DMS153 treated with DMSO at 0.1 percent for 48 hours (cell line): ENCODE measurements around the gene FLRT3.

Experiments
- DNase-seq: peaks from one replicate; lab custom pipeline; 2025; ENCODE audit not compliant: unreplicated experiment; lab: John Stamatoyannopoulos, UW

Gene FLRT3

DNA sequence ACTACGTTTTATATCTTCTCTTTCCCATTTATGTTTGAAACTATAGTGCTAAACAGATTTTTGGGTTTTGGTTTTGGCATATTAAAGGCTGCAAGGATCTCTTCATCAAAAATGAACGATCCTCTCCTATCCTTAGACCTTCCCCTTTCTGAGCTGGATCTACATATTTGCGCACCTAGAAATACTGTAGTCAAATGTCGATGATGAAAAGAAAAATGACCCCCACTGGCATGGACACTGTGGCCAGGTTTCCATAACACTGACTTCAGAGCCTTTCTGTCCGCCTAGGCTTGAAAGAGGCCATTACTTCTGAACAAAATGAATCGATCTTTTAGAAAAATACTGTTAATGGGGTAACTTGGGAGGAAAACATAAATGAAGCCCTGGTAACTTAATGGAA lies 5.8 kb downstream of the FLRT3 start:
- DNase-seq, result no peak

GRCh38 chr20:14319704-14320103 lies 17.7 kb downstream of the FLRT3 start:
- DNase-seq, result no peak

GRCh38 chr20:14313341-14314020 lies 23.9 kb downstream of the FLRT3 start:
- DNase-seq, result no peak

- DNase-seq, result no peak
These were observed 25.4 kb downstream of the FLRT3 start for GRCh38 chr20:14312001-14312400.

DNA sequence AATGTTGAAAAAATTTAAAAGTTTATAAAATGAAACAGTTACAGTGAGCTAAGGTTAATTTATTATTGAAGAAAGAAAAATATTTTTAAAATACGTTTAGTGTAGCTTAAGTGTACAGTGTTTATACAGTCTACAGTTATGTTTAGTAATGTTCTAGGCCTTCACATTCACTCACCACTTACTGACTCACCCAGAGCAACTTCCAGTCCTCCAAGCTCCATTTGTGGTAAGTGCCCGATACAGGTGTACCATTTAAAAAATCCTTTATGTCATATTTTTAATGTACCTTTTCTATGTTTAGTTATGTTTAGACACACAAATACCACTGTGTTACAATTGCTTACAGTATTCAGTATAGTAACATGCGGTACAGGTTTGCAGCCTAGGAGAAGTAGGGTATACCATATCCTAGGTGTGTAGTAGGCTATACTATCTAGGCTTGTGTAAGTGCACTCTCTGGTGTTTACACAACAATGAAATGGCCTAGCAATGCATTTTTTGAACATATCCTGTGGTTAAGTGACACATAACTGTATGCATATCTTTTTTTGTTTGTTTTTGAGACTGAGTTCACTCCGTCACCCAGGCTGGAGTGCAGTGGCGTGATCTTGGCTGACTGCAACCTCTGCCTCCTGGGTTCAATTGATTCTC lies 26.3 kb downstream of the FLRT3 start:
- no peak for DNase-seq

- DNase-seq, result no peak
These were observed 29.5 kb downstream of the FLRT3 start for GRCh38 chr20:14307956-14308355.

- no peak for DNase-seq
These were observed 32.9 kb downstream of the FLRT3 start for GRCh38 chr20:14304472-14304871.

DNA sequence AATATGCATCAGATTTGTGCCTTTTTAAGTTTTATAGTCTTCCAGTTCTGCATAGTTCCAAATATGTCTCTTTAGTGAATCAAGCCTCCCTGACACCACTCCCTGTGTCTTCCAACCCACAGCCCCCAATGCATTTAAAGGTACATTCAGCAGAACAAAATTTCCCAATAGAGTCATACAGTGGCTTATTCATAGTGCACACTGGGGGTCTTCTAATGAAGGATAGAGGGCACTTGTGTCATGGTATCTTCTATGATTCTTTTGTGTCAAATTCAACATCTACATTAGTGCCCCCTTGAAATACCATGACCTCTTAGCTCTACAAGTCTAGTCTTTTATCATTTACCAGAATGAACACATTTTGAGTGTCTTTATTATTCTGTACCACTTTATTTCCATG lies 33.8 kb downstream of the FLRT3 start:
- no peak for DNase-seq

GRCh38 chr20:14303106-14303505 lies 34.3 kb downstream of the FLRT3 start:
- DNase-seq, result no peak

GRCh38 chr20:14299831-14300230 lies 37.6 kb downstream of the FLRT3 start:
- DNase-seq, result no peak

DNA sequence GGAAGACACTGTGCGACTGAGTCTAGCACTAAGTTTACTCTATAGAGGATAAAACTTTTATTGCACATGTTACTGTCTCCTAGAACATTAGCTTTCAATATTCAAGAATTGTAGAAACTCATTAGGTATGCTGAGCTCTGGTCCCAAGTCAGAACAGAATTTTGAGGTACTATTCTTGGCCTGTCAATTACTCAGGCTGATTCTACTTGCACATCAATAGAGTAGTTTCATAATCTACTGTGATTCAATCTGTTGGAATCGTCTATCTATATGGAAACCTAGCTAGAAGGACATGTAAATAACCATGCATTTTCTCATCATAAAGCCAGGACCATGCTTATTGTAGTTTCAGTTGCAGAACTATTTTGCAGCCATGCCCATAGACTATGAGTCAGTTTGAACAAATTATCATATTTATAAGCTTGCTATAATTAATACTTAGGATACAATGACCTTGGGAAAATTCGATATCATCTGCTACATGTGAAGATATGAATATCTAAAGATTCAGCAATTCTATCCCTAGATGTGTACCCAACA lies 41.6 kb downstream of the FLRT3 start:
- no peak for DNase-seq

DNA sequence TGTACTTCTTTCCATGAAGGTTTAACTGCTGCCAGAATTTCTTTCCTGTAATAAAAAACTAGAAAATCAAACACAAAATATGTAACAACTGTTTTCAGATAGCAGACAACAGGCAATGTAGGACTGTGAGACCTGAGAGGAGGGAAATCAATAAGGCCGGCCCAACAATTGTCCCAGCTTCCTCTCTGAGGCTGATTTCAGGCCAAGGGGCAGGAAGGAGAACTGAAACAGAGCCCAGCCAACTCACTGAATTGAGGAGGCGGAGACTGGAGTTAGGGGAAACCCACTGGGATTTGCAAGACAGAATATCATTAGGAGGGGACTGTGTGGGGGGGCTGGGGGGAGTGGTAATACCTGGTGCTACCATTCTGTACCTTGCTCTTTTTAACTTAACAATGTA lies 42.2 kb downstream of the FLRT3 start:
- no peak for DNase-seq

GRCh38 chr20:14291502-14291901 lies 45.9 kb downstream of the FLRT3 start:
- DNase-seq, result no peak

GRCh38 chr20:14288341-14289330 lies 48.8 kb downstream of the FLRT3 start:
- DNase-seq, result no peak

DNA sequence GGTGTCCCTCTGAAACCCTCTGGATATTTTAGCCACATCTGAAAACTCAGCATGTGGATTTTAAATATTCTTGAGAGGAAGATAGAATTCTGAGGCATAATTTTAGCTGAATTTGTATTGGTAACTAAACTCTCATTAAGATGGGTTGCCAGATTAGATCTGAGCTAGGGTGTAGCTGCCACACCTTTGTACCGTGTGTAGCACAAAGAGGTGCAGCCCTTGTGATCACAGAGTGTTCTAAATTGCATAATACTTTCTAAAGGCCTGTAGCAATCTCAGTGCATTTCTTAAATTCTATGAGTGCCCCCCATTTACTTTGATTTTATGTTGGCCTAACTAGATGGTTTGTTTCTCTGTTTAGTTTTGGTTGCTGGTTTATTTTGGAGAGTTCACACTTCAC lies 53.0 kb downstream of the FLRT3 start:
- no peak for DNase-seq

GRCh38 chr20:14282140-14282539 lies 55.3 kb downstream of the FLRT3 start:
- DNase-seq, result no peak
